Activated CD4-positive, alpha-beta memory T cell treated with anti-CD3 and anti-CD28 coated beads, Interleukin-2, amount 10 ng/mL, durations not matched to agents 7 days and 5 days (primary cell): ENCODE data around the gene MTTP. TPM values are rescaled to one million over a fixed set of nuclear protein-coding genes. Genes with fewer than 3 reads are reported as not detected.

Experiments used
- CTCF ChIA-PET: fragments of 350-600 bp; sonication (Branson Sonifier 250); formaldehyde crosslinking; loops from one replicate; lab custom pipeline; 2021; ENCODE audit warnings: antibody characterized with exemption, inconsistent platforms; lab: Charles Lee
- POLR2A ChIA-PET: fragments of 350-600 bp; sonication (Branson Sonifier 250); formaldehyde crosslinking; loops from one replicate; lab custom pipeline; 2021; ENCODE audit warnings: antibody characterized with exemption; lab: Charles Lee
- DNase-seq: peaks from one replicate; pipeline ENCODE4 v3.0.0-alpha.2; 2020
- H3K27ac Mint-ChIP-seq: one replicate; pipeline ENCODE4 v1.8.0; 2021; ENCODE audit warnings: mild to moderate bottlenecking, mixed read lengths
- H3K27me3 Mint-ChIP-seq: one replicate; pipeline ENCODE4 v1.8.0; 2021; ENCODE audit warnings: mixed read lengths
- H3K36me3 Mint-ChIP-seq: one replicate; pipeline ENCODE4 v1.8.0; 2021; ENCODE audit warnings: low read depth, mixed read lengths
- H3K4me1 Mint-ChIP-seq: one replicate; pipeline ENCODE4 v1.8.0; 2021; ENCODE audit warnings: mixed read lengths
- H3K4me3 Mint-ChIP-seq: one replicate; pipeline ENCODE4 v1.8.0; 2021; ENCODE audit warnings: mild to moderate bottlenecking, mixed read lengths
- H3K9me3 Mint-ChIP-seq: one replicate; pipeline ENCODE4 v1.8.0; 2021; ENCODE audit warnings: mixed read lengths
- total RNA-seq, 2 experiments: library from RNA; stranded (reverse); gene quantifications; one replicate each; pipeline ENCODE4 v1.2.3, GENCODE V29; 2021

The MTTP gene
- total RNA-seq, 2 experiments from 2014 or later, result 0.15 to 0.30 TPM

GRCh38 chr4:99572527-99573240 is 1.9 kb upstream of the MTTP start:
- Mint-ChIP-seq H3K27me3 (peaks cover 35% of the 10 kb centered on the region), H3K27ac (no peak overlapping the region), H3K4me3 (no peak overlapping the region), H3K9me3 (no peaks in the 10 kb centered on the region), H3K36me3 (no peaks in the 10 kb centered on the region), H3K4me1 (no peaks in the 10 kb centered on the region)
- CTCF ChIA-PET, result interaction anchor here (1.2 kb wide), 1 partner anchor 236 kb away, joined by 4 read pairs; no protein-coding TSS in a partner anchor
- POLR2A ChIA-PET, result interaction anchor here (0.9 kb wide), 1 partner anchor 9 kb away, joined by 5 read pairs; the partner anchor contains the start of gene TRMT10A
- no peak for DNase-seq

- Mint-ChIP-seq H3K4me1 (no peaks in the 10 kb centered on the region), H3K36me3 (no peaks in the 10 kb centered on the region), H3K9me3 (no peaks in the 10 kb centered on the region), H3K27ac (no peak overlapping the region), H3K27me3 (peaks cover 32% of the 10 kb centered on the region), H3K4me3 (no peak overlapping the region)
- ChIA-PET POLR2A (interaction anchor here (0.9 kb wide), 1 partner anchor 11 kb away, joined by 5 read pairs; the partner anchor contains the start of gene TRMT10A), CTCF (interaction anchor here (1.2 kb wide), 1 partner anchor 234 kb away, joined by 4 read pairs; no protein-coding TSS in a partner anchor)
- no peak for DNase-seq
Observed at GRCh38 chr4:99573735-99574368, 772 bp upstream of the MTTP start.

- Mint-ChIP-seq H3K4me3 (no peak overlapping the region), H3K27me3 (peaks cover 23% of the 10 kb centered on the region), H3K4me1 (no peaks in the 10 kb centered on the region), H3K9me3 (no peaks in the 10 kb centered on the region), H3K27ac (no peak overlapping the region), H3K36me3 (no peaks in the 10 kb centered on the region)
- ChIA-PET POLR2A (no interaction called here), CTCF (no interaction called here)
- no peak for DNase-seq
Observed at GRCh38 chr4:99578714-99579113, 4.1 kb downstream of the MTTP start.

GRCh38 chr4:99585516-99585915 is 10.9 kb downstream of the MTTP start:
- Mint-ChIP-seq H3K27ac (no peak overlapping the region), H3K9me3 (no peaks in the 10 kb centered on the region), H3K4me1 (no peaks in the 10 kb centered on the region), H3K36me3 (no peaks in the 10 kb centered on the region), H3K27me3 (peaks cover 20% of the 10 kb centered on the region), H3K4me3 (no peak overlapping the region)
- DNase-seq, result no peak
- CTCF ChIA-PET, result interaction anchor here (0.6 to 0.7 kb wide), 2 partner anchors 222 to 674 kb away, joined by 3 read pairs; no protein-coding TSS in a partner anchor
- POLR2A ChIA-PET, result no interaction called here

GRCh38 chr4:99586322-99586721 is 11.7 kb downstream of the MTTP start:
- Mint-ChIP-seq H3K4me3 (no peak overlapping the region), H3K9me3 (no peaks in the 10 kb centered on the region), H3K27ac (no peak overlapping the region), H3K27me3 (peaks cover 17% of the 10 kb centered on the region), H3K36me3 (no peaks in the 10 kb centered on the region), H3K4me1 (no peaks in the 10 kb centered on the region)
- DNase-seq, result no peak
- POLR2A ChIA-PET, result no interaction called here
- CTCF ChIA-PET, result no interaction called here

- Mint-ChIP-seq H3K27ac (no peak overlapping the region), H3K4me1 (no peaks in the 10 kb centered on the region), H3K9me3 (no peaks in the 10 kb centered on the region), H3K4me3 (no peak overlapping the region), H3K36me3 (no peaks in the 10 kb centered on the region), H3K27me3 (peaks cover 15% of the 10 kb centered on the region)
- ChIA-PET CTCF (no interaction called here), POLR2A (no interaction called here)
- no peak for DNase-seq
Observed at GRCh38 chr4:99586797-99587196, 12.2 kb downstream of the MTTP start.

GRCh38 chr4:99587309-99587708 is 12.7 kb downstream of the MTTP start:
- H3K9me3 Mint-ChIP-seq, result no peaks in the 10 kb centered on the region
- no peaks in the 10 kb centered on the region for H3K4me1 Mint-ChIP-seq
- H3K27me3 Mint-ChIP-seq, result peaks cover 13% of the 10 kb centered on the region
- no peak overlapping the region for H3K27ac Mint-ChIP-seq
- H3K4me3 Mint-ChIP-seq, result no peak overlapping the region
- CTCF ChIA-PET, result interaction anchor here (1.0 kb wide), 1 partner anchor 221 kb away, joined by 3 read pairs; no protein-coding TSS in a partner anchor
- POLR2A ChIA-PET, result no interaction called here
- no peak for DNase-seq
- no peaks in the 10 kb centered on the region for H3K36me3 Mint-ChIP-seq

GRCh38 chr4:99587803-99588202 is 13.2 kb downstream of the MTTP start:
- no peaks in the 10 kb centered on the region for H3K9me3 Mint-ChIP-seq
- H3K27ac Mint-ChIP-seq, result no peak overlapping the region
- H3K36me3 Mint-ChIP-seq, result no peaks in the 10 kb centered on the region
- DNase-seq, result no peak
- H3K4me3 Mint-ChIP-seq, result no peak overlapping the region
- H3K27me3 Mint-ChIP-seq, result peaks cover 8% of the 10 kb centered on the region
- ChIA-PET CTCF (interaction anchor here (1.0 kb wide), 1 partner anchor 220 kb away, joined by 3 read pairs; no protein-coding TSS in a partner anchor), POLR2A (no interaction called here)
- H3K4me1 Mint-ChIP-seq, result no peaks in the 10 kb centered on the region

GRCh38 chr4:99591757-99592156 is 17.1 kb downstream of the MTTP start:
- H3K4me3 Mint-ChIP-seq, result no peak overlapping the region
- peaks cover 3% of the 10 kb centered on the region for H3K27me3 Mint-ChIP-seq
- H3K36me3 Mint-ChIP-seq, result no peaks in the 10 kb centered on the region
- DNase-seq, result no peak
- no peaks in the 10 kb centered on the region for H3K4me1 Mint-ChIP-seq
- H3K9me3 Mint-ChIP-seq, result no peaks in the 10 kb centered on the region
- CTCF ChIA-PET, result no interaction called here
- POLR2A ChIA-PET, result no interaction called here
- H3K27ac Mint-ChIP-seq, result no peak overlapping the region

GRCh38 chr4:99593781-99594641 is 19.4 kb downstream of the MTTP start:
- no peaks in the 10 kb centered on the region for H3K36me3 Mint-ChIP-seq
- no peaks in the 10 kb centered on the region for H3K27me3 Mint-ChIP-seq
- no peak for DNase-seq
- no peaks in the 10 kb centered on the region for H3K9me3 Mint-ChIP-seq
- ChIA-PET POLR2A (no interaction called here), CTCF (no interaction called here)
- no peak overlapping the region for H3K4me3 Mint-ChIP-seq
- H3K27ac Mint-ChIP-seq, result no peak overlapping the region
- no peaks in the 10 kb centered on the region for H3K4me1 Mint-ChIP-seq

- POLR2A ChIA-PET, result no interaction called here
- Mint-ChIP-seq H3K36me3 (no peaks in the 10 kb centered on the region), H3K4me3 (no peak overlapping the region), H3K27me3 (no peaks in the 10 kb centered on the region), H3K4me1 (no peaks in the 10 kb centered on the region), H3K27ac (no peak overlapping the region), H3K9me3 (no peaks in the 10 kb centered on the region)
- CTCF ChIA-PET, result no interaction called here
- no peak for DNase-seq
Observed at GRCh38 chr4:99594818-99595217, 20.2 kb downstream of the MTTP start.

GRCh38 chr4:99606716-99607115 is 32.1 kb downstream of the MTTP start:
- no peak for DNase-seq
- Mint-ChIP-seq H3K36me3 (no peaks in the 10 kb centered on the region), H3K9me3 (no peaks in the 10 kb centered on the region), H3K4me3 (no peak overlapping the region), H3K4me1 (no peaks in the 10 kb centered on the region), H3K27me3 (peaks cover 6% of the 10 kb centered on the region), H3K27ac (no peak overlapping the region)
- ChIA-PET POLR2A (no interaction called here), CTCF (no interaction called here)

- Mint-ChIP-seq H3K36me3 (no peaks in the 10 kb centered on the region), H3K9me3 (no peaks in the 10 kb centered on the region), H3K27me3 (peaks cover 5% of the 10 kb centered on the region), H3K4me1 (no peaks in the 10 kb centered on the region), H3K27ac (no peak overlapping the region), H3K4me3 (no peak overlapping the region)
- ChIA-PET CTCF (no interaction called here), POLR2A (no interaction called here)
- DNase-seq, result no peak
Observed at GRCh38 chr4:99608417-99608816, 33.8 kb downstream of the MTTP start.
